Kidney (tissue), 14 donors: ENCODE measurements around the gene CNTN5. TPM values are rescaled to one million over a fixed set of nuclear protein-coding genes. Genes with fewer than 3 reads are reported as not detected.

Experiments used
- DNase-seq, 5 donors: peaks; one replicate each; pipeline ENCODE4 v3.0.0-alpha.2; 2013 to 2020
- FAIRE-seq: peaks from 2 replicates; lab custom pipeline; 2012; peaks lifted over from hg19 to GRCh38; lab: Jason Lieb, UNC
- H3K27ac ChIP-seq, 2 donors: one replicate each; pipeline ENCODE4 v1.7.0; 2013; ENCODE audit warnings: low read depth in 2 of 2, low read length in 2 of 2, inconsistent platforms in 1 of 2
- H3K27me3 ChIP-seq: one replicate; pipeline ENCODE4 v1.7.1; 2013; ENCODE audit warnings: low read length, inconsistent platforms; ENCODE audit not compliant: control insufficient read depth, insufficient read depth
- H3K36me3 ChIP-seq, 3 donors: one replicate each; pipeline versions ENCODE4 v1.7.0 to v1.7.1; 2013; ENCODE audit warnings: low read length in 3 of 3, control low read depth in 1 of 3, inconsistent platforms in 1 of 3; ENCODE audit not compliant: insufficient read depth in 3 of 3, control insufficient read depth in 2 of 3
- H3K4me1 ChIP-seq, 3 donors: one replicate each; pipeline versions ENCODE4 v1.7.0 to v1.7.1; 2013; ENCODE audit warnings: low read length in 3 of 3, inconsistent platforms in 1 of 3, low read depth in 1 of 3; ENCODE audit not compliant: control insufficient read depth in 2 of 3, insufficient read depth in 2 of 3
- H3K4me3 ChIP-seq, 3 donors: one replicate each; pipeline versions ENCODE4 v1.7.0 to v1.8.1; 2013; ENCODE audit warnings: low read length in 3 of 3, control low read depth in 1 of 3, inconsistent platforms in 1 of 3
- H3K9ac ChIP-seq, 3 donors: one replicate each; pipeline versions ENCODE4 v1.7.0 to v1.7.1; 2013; ENCODE audit warnings: low read length in 3 of 3, control low read depth in 1 of 3, inconsistent platforms in 1 of 3
- H3K9me3 ChIP-seq, 3 donors: one replicate each; pipeline versions ENCODE4 v1.7.0 to v1.7.1; 2013; ENCODE audit warnings: low read length in 3 of 3, control low read depth in 1 of 3, inconsistent platforms in 1 of 3; ENCODE audit not compliant: control insufficient read depth in 2 of 3, insufficient read depth in 1 of 3
- CTCF ChIP-seq: IDR thresholded peaks from 3 replicates; pipeline ENCODE4 v1.5.1; 2012; ENCODE audit warnings: mild to moderate bottlenecking, moderate library complexity, borderline replicate concordance; ENCODE audit not compliant: insufficient read depth; ENCODE audit errors: extremely low read depth
- intact Hi-C: fragments of 100-400 bp; cut with DNase I; formaldehyde crosslinking; loops from one replicate; pipeline ENCODE4 v1.11.1; 2022
- polyA plus RNA-seq: library from polyadenylated mRNA; stranded (reverse); fragments of 350-450 nt; fragmentation: Illumina TruSeq; extraction: RNeasy Lipid Tissue Mini Kit (QIAGEN cat#74804); gene quantifications from one replicate; pipeline ENCODE4 v1.2.3, GENCODE V29; 2014; ENCODE audit warnings: low read depth, low replicate concordance; ENCODE audit not compliant: insufficient read depth
- total RNA-seq: library from RNA; stranded (reverse); fragmentation: NEBNext Ultra II Directional; extraction: Animal tissue kit (Norgen Biotek cat#: 25700); gene quantifications from one replicate; pipeline ENCODE4 v1.2.1, GENCODE V29; 2021
- donor health status: control.
- donor health status: control.
- donor health status: control.
- donor health status: control.
- donor health status: control.
- donor health status: DM: yes; HTN: yes; CAD: no.
- donor health status: Normal renal cell carcinoma (clear cell type).

The CNTN5 gene
- total and polyA plus RNA-seq, 2 donors from 2014 or later = 0.11 to 0.66 TPM

GRCh38 chr11:99229544-99229943, 208.8 kb downstream of the CNTN5 start:
- Histone ChIP-seq H3K27me3 (no peaks in the 10 kb centered on the region), H3K27ac (no peak overlapping the region), H3K9ac (no peak overlapping the region), H3K9me3 (no peaks in the 10 kb centered on the region), H3K36me3 (no peaks in the 10 kb centered on the region), H3K4me1 (no peaks in the 10 kb centered on the region), H3K4me3 (no peak overlapping the region)
- peak in 1 of 5 donors; percentile 1 for DNase-seq
- FAIRE-seq = no peak
- intact Hi-C loops = no loop called here
- TF ChIP-seq CTCF = no peak

GRCh38 chr11:99234534-99234933, 213.8 kb downstream of the CNTN5 start:
- DNase-seq (no peak), FAIRE-seq (peak; percentile 42)
- H3K27ac ChIP-seq = no peak overlapping the region
- no peaks in the 10 kb centered on the region for H3K4me1 ChIP-seq
- no peaks in the 10 kb centered on the region for H3K36me3 ChIP-seq
- no peak overlapping the region for H3K4me3 ChIP-seq
- intact Hi-C loops = no loop called here
- TF ChIP-seq CTCF = no peak
- H3K9ac ChIP-seq = no peak overlapping the region
- H3K9me3 ChIP-seq = no peaks in the 10 kb centered on the region
- no peaks in the 10 kb centered on the region for H3K27me3 ChIP-seq

- Histone ChIP-seq H3K4me3 (no peak overlapping the region), H3K9ac (no peak overlapping the region), H3K27me3 (no peaks in the 10 kb centered on the region), H3K9me3 (no peaks in the 10 kb centered on the region), H3K4me1 (no peaks in the 10 kb centered on the region), H3K27ac (no peak overlapping the region), H3K36me3 (no peaks in the 10 kb centered on the region)
- no peak for DNase-seq
- FAIRE-seq = no peak
- TF ChIP-seq CTCF = no peak
- intact Hi-C loops = no loop called here
Observed at GRCh38 chr11:99238401-99238800, 217.7 kb downstream of the CNTN5 start.
